OCI-LY3 (cell line): ENCODE measurements around the gene BMPR1B.

Source experiments
- CTCF ChIP-seq: fragments of 200-600, 300-600 bp; sonication (generic); IDR thresholded peaks from 2 replicates; pipeline ENCODE4 v1.5.1; 2014; ENCODE audit warnings: antibody characterized with exemption, low read length, low read depth
- EZH2phosphoT487 ChIP-seq: fragments of 200-600 bp; shearing (Covaris generic); IDR thresholded peaks from 2 replicates; pipeline ENCODE4 v1.6.1; 2018; ENCODE audit warnings: antibody characterized with exemption, mixed run types, low read depth

GRCh38 chr4:94744850-94745249 lies 12.9 kb upstream of the BMPR1B start:
- TF ChIP-seq CTCF (no peak), EZH2phosphoT487 (no peak)
